Activated CD8-positive, alpha-beta T cell treated with anti-CD3 and anti-CD28 coated beads for 36 hours (primary cell): ENCODE measurements around the gene GOLPH3. TPM values are rescaled to one million over a fixed set of nuclear protein-coding genes. Genes with fewer than 3 reads are reported as not detected.

Experiments used
- ATAC-seq: fragments of 200-7000 bp; cut with Tn5 transposase; one replicate; pipeline ENCODE4 v1.10.0; 2021; ENCODE audit warnings: mild to moderate bottlenecking, moderate library complexity
- CTCF ChIA-PET: fragments of 350-600 bp; sonication (Branson Sonifier 250); formaldehyde crosslinking; loops from one replicate; lab custom pipeline; 2021; ENCODE audit warnings: antibody characterized with exemption; lab: Charles Lee
- POLR2A ChIA-PET: fragments of 350-600 bp; sonication (Branson Sonifier 250); formaldehyde crosslinking; loops from one replicate; lab custom pipeline; 2021; ENCODE audit warnings: antibody characterized with exemption; lab: Charles Lee
- DNase-seq: peaks from one replicate; pipeline ENCODE4 v3.0.0-alpha.2; 2020
- H3K27ac Mint-ChIP-seq: one replicate; pipeline ENCODE4 v1.8.0; 2021; ENCODE audit warnings: mild to moderate bottlenecking, mixed read lengths
- H3K27me3 Mint-ChIP-seq: one replicate; pipeline ENCODE4 v1.8.0; 2021; ENCODE audit warnings: mixed read lengths
- H3K36me3 Mint-ChIP-seq: one replicate; pipeline ENCODE4 v1.8.0; 2021; ENCODE audit warnings: low read depth, mixed read lengths
- H3K4me1 Mint-ChIP-seq: one replicate; pipeline ENCODE4 v1.8.0; 2021; ENCODE audit warnings: low read depth, mixed read lengths
- H3K4me3 Mint-ChIP-seq: one replicate; pipeline ENCODE4 v1.8.0; 2021; ENCODE audit warnings: mild to moderate bottlenecking, moderate library complexity, mixed read lengths
- H3K9me3 Mint-ChIP-seq: one replicate; pipeline ENCODE4 v1.8.0; 2021; ENCODE audit warnings: mixed read lengths
- CTCF ChIP-seq: fragments of 200-600 bp; IDR thresholded peaks from one replicate; pipeline ENCODE4 v1.8.0; 2022; ENCODE audit warnings: antibody characterized with exemption, mild to moderate bottlenecking
- intact Hi-C: fragments of 100-400 bp; cut with micrococcal nuclease; formaldehyde crosslinking; loops from one replicate; pipeline ENCODE4 v1.10.0; 2022
- total RNA-seq, 2 experiments: library from RNA; stranded (reverse); gene quantifications; one replicate each; pipeline ENCODE4 v1.2.3, GENCODE V29; 2021

Gene GOLPH3
- total RNA-seq, 2 experiments from 2014 or later = 53.2 to 56.7 TPM

GRCh38 chr5:32147959-32148358 lies 26.2 kb downstream of the GOLPH3 start:
- CTCF ChIA-PET = no interaction called here

GRCh38 chr5:32147236-32147635 lies 26.9 kb downstream of the GOLPH3 start:
- intact Hi-C loops = no loop called here
- H3K27me3 Mint-ChIP-seq = no peaks in the 10 kb centered on the region
- no peak for TF ChIP-seq CTCF
- H3K36me3 Mint-ChIP-seq = peaks cover 34% of the 10 kb centered on the region
- ATAC-seq (no peak), DNase-seq (no peak)
- no peak overlapping the region for H3K4me3 Mint-ChIP-seq
- H3K9me3 Mint-ChIP-seq = no peaks in the 10 kb centered on the region
- CTCF ChIA-PET = no interaction called here
- POLR2A ChIA-PET = interaction anchor here (1.4 kb wide), 1 partner anchor 20 kb away, joined by 5 read pairs; no protein-coding TSS in a partner anchor
- H3K27ac Mint-ChIP-seq = no peak overlapping the region
- peaks cover 43% of the 10 kb centered on the region for H3K4me1 Mint-ChIP-seq

More at GRCh38 chr5:32147959-32148358, 26.2 kb downstream of the GOLPH3 start:
- no peak overlapping the region for H3K4me3 Mint-ChIP-seq
- TF ChIP-seq CTCF = no peak
- H3K27me3 Mint-ChIP-seq = no peaks in the 10 kb centered on the region
- no peak for ATAC-seq
- H3K27ac Mint-ChIP-seq = no peak overlapping the region
- no peaks in the 10 kb centered on the region for H3K9me3 Mint-ChIP-seq
- H3K36me3 Mint-ChIP-seq = peaks cover 36% of the 10 kb centered on the region
- no peak for DNase-seq
- peaks cover 43% of the 10 kb centered on the region for H3K4me1 Mint-ChIP-seq
- intact Hi-C loops = no loop called here
- POLR2A ChIA-PET = no interaction called here

GRCh38 chr5:32145378-32145777 lies 28.7 kb downstream of the GOLPH3 start:
- ChIA-PET POLR2A (no interaction called here), CTCF (no interaction called here)
- no peak for DNase-seq
- H3K36me3 Mint-ChIP-seq = peaks cover 33% of the 10 kb centered on the region
- peaks cover 34% of the 10 kb centered on the region for H3K4me1 Mint-ChIP-seq
- H3K9me3 Mint-ChIP-seq = no peaks in the 10 kb centered on the region
- TF ChIP-seq CTCF = no peak
- H3K27me3 Mint-ChIP-seq = no peaks in the 10 kb centered on the region
- ATAC-seq = no peak
- no peak overlapping the region for H3K4me3 Mint-ChIP-seq
- intact Hi-C loops = no loop called here
- H3K27ac Mint-ChIP-seq = no peak overlapping the region

GRCh38 chr5:32144378-32145207 lies 29.5 kb downstream of the GOLPH3 start:
- Mint-ChIP-seq H3K4me1 (peaks cover 36% of the 10 kb centered on the region), H3K27me3 (no peaks in the 10 kb centered on the region), H3K27ac (no peak overlapping the region), H3K36me3 (peaks cover 37% of the 10 kb centered on the region), H3K9me3 (no peaks in the 10 kb centered on the region), H3K4me3 (no peak overlapping the region)
- no peak for TF ChIP-seq CTCF
- DNase-seq = no peak
- ATAC-seq = no peak
- POLR2A ChIA-PET = no interaction called here
- CTCF ChIA-PET = interaction anchor here (1.3 kb wide), 2 partner anchors 13 to 52 kb away, joined by 3 to 4 read pairs; no protein-coding TSS in a partner anchor
- intact Hi-C loops = no loop called here
